ENCODE measurements around the gene ITSN1.

DNA sequence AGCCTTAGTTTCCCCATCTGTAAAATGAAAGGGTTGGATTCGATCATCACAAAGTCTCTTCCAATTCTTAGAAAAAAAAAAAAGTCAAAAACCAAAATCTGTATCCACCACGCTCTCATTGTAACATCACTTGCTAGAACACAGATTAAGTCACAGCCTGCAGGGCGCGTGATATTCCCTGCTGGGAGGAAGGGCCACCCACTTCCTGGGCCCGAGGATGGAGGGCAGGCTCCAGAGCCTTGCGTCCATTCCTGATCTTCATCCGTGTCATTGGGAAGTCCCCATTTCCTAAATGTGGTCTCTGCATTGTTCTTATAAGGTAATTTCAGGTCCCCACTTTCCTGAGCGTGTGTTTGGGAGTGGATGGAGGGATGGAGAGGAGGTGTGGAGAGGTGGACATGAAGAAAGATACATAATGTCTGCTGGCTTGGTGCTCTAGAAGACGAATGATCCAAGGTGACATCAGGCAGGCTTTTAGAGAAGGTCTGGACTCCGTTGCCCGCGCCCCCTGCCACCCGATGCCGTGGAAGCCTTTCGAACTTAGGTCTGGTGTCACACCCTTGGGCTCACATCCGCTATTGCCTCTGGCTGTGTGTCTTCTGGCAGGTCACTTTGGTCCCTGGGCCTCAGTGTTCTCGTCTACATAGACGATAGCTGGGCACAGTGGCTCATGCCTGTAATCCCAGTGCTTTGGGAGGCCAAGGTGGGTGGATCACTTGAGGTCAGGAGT, 217.2 kb downstream of the ITSN1 start:
- no peak for TF ChIP-seq RARB (CRISPR knock-in tag; IDR thresholded peaks at IDR 0.05)
- TF ChIP-seq, protein P1, sequence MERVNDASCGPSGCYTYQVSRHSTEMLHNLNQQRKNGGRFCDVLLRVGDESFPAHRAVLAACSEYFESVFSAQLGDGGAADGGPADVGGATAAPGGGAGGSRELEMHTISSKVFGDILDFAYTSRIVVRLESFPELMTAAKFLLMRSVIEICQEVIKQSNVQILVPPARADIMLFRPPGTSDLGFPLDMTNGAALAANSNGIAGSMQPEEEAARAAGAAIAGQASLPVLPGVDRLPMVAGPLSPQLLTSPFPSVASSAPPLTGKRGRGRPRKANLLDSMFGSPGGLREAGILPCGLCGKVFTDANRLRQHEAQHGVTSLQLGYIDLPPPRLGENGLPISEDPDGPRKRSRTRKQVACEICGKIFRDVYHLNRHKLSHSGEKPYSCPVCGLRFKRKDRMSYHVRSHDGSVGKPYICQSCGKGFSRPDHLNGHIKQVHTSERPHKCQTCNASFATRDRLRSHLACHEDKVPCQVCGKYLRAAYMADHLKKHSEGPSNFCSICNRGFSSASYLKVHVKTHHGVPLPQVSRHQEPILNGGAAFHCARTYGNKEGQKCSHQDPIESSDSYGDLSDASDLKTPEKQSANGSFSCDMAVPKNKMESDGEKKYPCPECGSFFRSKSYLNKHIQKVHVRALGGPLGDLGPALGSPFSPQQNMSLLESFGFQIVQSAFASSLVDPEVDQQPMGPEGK (CRISPR knock-in tag; IDR thresholded peaks at IDR 0.05; ENCODE audit: borderline replicate concordance), result no peak
- TF ChIP-seq, protein P2, sequence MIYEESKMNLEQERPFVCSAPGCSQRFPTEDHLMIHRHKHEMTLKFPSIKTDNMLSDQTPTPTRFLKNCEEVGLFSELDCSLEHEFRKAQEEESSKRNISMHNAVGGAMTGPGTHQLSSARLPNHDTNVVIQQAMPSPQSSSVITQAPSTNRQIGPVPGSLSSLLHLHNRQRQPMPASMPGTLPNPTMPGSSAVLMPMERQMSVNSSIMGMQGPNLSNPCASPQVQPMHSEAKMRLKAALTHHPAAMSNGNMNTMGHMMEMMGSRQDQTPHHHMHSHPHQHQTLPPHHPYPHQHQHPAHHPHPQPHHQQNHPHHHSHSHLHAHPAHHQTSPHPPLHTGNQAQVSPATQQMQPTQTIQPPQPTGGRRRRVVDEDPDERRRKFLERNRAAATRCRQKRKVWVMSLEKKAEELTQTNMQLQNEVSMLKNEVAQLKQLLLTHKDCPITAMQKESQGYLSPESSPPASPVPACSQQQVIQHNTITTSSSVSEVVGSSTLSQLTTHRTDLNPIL (CRISPR knock-in tag; IDR thresholded peaks at IDR 0.05; ENCODE audit: low read depth), result no peak
- TF ChIP-seq, protein P3, sequence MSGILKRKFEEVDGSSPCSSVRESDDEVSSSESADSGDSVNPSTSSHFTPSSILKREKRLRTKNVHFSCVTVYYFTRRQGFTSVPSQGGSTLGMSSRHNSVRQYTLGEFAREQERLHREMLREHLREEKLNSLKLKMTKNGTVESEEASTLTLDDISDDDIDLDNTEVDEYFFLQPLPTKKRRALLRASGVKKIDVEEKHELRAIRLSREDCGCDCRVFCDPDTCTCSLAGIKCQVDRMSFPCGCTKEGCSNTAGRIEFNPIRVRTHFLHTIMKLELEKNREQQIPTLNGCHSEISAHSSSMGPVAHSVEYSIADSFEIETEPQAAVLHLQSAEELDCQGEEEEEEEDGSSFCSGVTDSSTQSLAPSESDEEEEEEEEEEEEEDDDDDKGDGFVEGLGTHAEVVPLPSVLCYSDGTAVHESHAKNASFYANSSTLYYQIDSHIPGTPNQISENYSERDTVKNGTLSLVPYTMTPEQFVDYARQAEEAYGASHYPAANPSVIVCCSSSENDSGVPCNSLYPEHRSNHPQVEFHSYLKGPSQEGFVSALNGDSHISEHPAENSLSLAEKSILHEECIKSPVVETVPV (CRISPR knock-in tag; IDR thresholded peaks at IDR 0.05), result no peak
- no peak for TF ChIP-seq ZFP3 (CRISPR knock-in tag; IDR thresholded peaks at IDR 0.05)
- TF ChIP-seq, protein P4, sequence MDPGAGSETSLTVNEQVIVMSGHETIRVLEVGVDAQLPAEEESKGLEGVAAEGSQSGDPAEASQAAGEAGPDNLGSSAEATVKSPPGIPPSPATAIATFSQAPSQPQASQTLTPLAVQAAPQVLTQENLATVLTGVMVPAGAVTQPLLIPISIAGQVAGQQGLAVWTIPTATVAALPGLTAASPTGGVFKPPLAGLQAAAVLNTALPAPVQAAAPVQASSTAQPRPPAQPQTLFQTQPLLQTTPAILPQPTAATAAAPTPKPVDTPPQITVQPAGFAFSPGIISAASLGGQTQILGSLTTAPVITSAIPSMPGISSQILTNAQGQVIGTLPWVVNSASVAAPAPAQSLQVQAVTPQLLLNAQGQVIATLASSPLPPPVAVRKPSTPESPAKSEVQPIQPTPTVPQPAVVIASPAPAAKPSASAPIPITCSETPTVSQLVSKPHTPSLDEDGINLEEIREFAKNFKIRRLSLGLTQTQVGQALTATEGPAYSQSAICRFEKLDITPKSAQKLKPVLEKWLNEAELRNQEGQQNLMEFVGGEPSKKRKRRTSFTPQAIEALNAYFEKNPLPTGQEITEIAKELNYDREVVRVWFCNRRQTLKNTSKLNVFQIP (CRISPR knock-in tag; IDR thresholded peaks at IDR 0.05; ENCODE audit: borderline replicate concordance, low read depth), result no peak
- TF ChIP-seq ZFP30 (CRISPR knock-in tag; IDR thresholded peaks at IDR 0.05), result no peak
- TF ChIP-seq CSDC2 (CRISPR knock-in tag; IDR thresholded peaks at IDR 0.05), result no peak
- no peak for TF ChIP-seq BACH2 (CRISPR knock-in tag; IDR thresholded peaks at IDR 0.05; ENCODE audit: borderline replicate concordance)
- TF ChIP-seq, protein P5, sequence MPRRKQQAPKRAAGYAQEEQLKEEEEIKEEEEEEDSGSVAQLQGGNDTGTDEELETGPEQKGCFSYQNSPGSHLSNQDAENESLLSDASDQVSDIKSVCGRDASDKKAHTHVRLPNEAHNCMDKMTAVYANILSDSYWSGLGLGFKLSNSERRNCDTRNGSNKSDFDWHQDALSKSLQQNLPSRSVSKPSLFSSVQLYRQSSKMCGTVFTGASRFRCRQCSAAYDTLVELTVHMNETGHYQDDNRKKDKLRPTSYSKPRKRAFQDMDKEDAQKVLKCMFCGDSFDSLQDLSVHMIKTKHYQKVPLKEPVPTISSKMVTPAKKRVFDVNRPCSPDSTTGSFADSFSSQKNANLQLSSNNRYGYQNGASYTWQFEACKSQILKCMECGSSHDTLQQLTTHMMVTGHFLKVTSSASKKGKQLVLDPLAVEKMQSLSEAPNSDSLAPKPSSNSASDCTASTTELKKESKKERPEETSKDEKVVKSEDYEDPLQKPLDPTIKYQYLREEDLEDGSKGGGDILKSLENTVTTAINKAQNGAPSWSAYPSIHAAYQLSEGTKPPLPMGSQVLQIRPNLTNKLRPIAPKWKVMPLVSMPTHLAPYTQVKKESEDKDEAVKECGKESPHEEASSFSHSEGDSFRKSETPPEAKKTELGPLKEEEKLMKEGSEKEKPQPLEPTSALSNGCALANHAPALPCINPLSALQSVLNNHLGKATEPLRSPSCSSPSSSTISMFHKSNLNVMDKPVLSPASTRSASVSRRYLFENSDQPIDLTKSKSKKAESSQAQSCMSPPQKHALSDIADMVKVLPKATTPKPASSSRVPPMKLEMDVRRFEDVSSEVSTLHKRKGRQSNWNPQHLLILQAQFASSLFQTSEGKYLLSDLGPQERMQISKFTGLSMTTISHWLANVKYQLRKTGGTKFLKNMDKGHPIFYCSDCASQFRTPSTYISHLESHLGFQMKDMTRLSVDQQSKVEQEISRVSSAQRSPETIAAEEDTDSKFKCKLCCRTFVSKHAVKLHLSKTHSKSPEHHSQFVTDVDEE (CRISPR knock-in tag; IDR thresholded peaks at IDR 0.05), result no peak
- TF ChIP-seq TOX (CRISPR knock-in tag; IDR thresholded peaks at IDR 0.05; ENCODE audit: borderline replicate concordance), result no peak
- TF ChIP-seq ZC3H10 (CRISPR knock-in tag; IDR thresholded peaks at IDR 0.05), result no peak
